Right ventricle myocardium superior (tissue), 1 donor: ENCODE data around the gene TEX2. TPM values are rescaled to one million over a fixed set of nuclear protein-coding genes. Genes with fewer than 3 reads are reported as not detected.

Experiments
- ATAC-seq: fragments of 200-7000 bp; cut with Tn5 transposase; one replicate; pipeline ENCODE4 v1.9.1; 2020; ENCODE audit warnings: mild to moderate bottlenecking; ENCODE audit not compliant: poor library complexity
- DNase-seq: peaks from one replicate; pipeline ENCODE4 v3.0.0-alpha.2; 2020
- intact Hi-C: fragments of 100-400 bp; cut with DNase I; formaldehyde crosslinking; loops from one replicate; pipeline ENCODE4 v1.11.2; 2022
- total RNA-seq: library from RNA; stranded (reverse); fragmentation: NEBNext Ultra II Directional; extraction: Animal tissue kit (Norgen Biotek cat#: 25700); gene quantifications from one replicate; pipeline ENCODE4 v1.2.1, GENCODE V29; 2021
- donor health status: DM: no; HTN: yes; CAD: no; lungs with severe emphysema.

The TEX2 gene
- total RNA-seq, 1 donor from 2014 or later: 54.0 TPM

- DNase-seq (no peak), ATAC-seq (no peak)
- intact Hi-C loops: loop anchor here (10.0 kb wide), 1 partner anchor 348 kb away; no protein-coding TSS in a partner anchor
Observed at GRCh38 chr17:64273006-64273405, 9.9 kb upstream of the TEX2 start.

DNA sequence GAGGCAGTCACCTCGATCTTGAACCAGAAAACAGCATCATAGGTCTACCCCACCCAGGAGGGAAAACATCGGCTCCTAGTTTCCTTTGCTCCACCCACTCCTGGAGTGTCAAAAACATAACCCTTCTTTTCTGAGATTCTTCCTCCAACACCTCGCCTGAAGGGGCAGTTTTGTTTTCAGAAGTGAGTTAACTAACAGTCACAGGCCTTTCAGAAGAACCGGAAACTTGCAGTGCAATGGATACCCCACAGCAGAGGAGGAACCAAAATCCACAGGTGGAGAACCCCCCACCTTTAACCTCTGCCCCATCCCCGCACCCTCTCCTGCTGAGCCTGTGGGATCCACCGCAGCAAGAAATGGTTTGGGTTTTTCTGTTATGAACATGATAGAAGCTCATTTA lies 7.8 kb upstream of the TEX2 start:
- ATAC-seq (no peak), DNase-seq (no peak)
- intact Hi-C loops: loop anchor here (10.0 kb wide), 1 partner anchor 346 kb away; no protein-coding TSS in a partner anchor

DNA sequence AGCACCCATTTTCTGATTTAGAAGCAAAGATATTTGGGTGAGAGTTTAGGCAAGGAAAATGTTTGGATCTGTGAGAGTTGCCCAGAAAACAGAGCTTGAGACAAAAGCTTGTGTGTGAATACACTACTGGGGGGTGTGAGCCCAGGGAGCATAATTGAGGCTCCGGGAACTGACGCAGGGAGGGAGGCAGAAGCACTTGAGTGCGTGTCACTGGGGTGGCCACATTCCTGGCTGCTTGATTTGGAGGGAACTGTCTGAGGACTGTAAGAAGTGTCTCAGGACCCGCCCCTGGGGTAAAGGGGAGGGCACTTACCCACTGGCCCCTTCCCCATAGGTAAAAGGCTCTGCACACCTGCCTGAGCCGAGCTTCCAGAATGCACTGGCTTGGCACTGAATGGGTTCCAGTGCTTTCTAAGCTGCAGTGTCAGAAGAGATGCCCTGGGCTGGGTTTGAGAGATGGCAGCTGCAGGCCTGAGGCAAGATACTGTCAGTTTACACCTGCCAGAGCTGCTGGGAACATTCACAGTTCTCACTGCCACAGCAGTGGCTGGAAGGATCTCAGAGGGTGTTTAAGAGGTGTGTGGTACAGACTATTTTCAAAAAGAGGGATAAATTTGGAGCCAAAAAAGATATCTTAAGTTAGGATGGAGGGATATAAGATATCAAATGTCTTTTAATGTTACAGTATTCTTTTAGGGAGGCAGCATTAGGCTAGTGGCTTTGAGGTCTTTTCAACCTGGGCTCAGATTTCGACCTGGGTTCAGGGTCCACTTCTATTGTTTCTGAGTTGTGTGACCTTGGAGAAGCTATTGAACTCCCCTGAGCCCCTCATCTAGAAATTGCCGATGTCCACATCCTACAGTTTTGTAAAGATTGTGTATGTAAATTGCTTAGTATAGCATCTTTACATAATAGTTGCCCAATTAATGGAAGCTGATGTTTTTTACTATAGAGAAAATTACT lies 6.9 kb upstream of the TEX2 start:
- no peak for ATAC-seq
- no peak for DNase-seq
- intact Hi-C loops: loop anchor here (10.0 kb wide), 1 partner anchor 345 kb away; no protein-coding TSS in a partner anchor

GRCh38 chr17:64264891-64265290 lies 1.8 kb upstream of the TEX2 start:
- DNase-seq: no peak
- intact Hi-C loops: loop anchor here (5.0 kb wide), 1 partner anchor 118 kb away; no protein-coding TSS in a partner anchor
- ATAC-seq: no peak

- ATAC-seq: peak; percentile 76
- DNase-seq: peak; percentile 80
- intact Hi-C loops: loop anchor here (5.0 kb wide), 1 partner anchor 115 kb away; no protein-coding TSS in a partner anchor
Observed at GRCh38 chr17:64262198-64262999, 661 bp downstream of the TEX2 start.

GRCh38 chr17:64261417-64262145 lies 1.5 kb downstream of the TEX2 start:
- intact Hi-C loops: loop anchor here (5.0 kb wide), 1 partner anchor 114 kb away; no protein-coding TSS in a partner anchor
- DNase-seq (no peak), ATAC-seq (no peak)

GRCh38 chr17:64260886-64261285 lies 2.2 kb downstream of the TEX2 start:
- ATAC-seq: no peak
- no peak for DNase-seq
- intact Hi-C loops: loop anchor here (5.0 kb wide), 1 partner anchor 114 kb away; no protein-coding TSS in a partner anchor

- ATAC-seq: no peak
- no peak for DNase-seq
- intact Hi-C loops: loop anchor here (5.0 kb wide), 1 partner anchor 113 kb away; no protein-coding TSS in a partner anchor
Observed at GRCh38 chr17:64259922-64260321, 3.1 kb downstream of the TEX2 start.

- DNase-seq: no peak
- no peak for ATAC-seq
- intact Hi-C loops: no loop called here
Observed at GRCh38 chr17:64259426-64259825, 3.6 kb downstream of the TEX2 start.

DNA sequence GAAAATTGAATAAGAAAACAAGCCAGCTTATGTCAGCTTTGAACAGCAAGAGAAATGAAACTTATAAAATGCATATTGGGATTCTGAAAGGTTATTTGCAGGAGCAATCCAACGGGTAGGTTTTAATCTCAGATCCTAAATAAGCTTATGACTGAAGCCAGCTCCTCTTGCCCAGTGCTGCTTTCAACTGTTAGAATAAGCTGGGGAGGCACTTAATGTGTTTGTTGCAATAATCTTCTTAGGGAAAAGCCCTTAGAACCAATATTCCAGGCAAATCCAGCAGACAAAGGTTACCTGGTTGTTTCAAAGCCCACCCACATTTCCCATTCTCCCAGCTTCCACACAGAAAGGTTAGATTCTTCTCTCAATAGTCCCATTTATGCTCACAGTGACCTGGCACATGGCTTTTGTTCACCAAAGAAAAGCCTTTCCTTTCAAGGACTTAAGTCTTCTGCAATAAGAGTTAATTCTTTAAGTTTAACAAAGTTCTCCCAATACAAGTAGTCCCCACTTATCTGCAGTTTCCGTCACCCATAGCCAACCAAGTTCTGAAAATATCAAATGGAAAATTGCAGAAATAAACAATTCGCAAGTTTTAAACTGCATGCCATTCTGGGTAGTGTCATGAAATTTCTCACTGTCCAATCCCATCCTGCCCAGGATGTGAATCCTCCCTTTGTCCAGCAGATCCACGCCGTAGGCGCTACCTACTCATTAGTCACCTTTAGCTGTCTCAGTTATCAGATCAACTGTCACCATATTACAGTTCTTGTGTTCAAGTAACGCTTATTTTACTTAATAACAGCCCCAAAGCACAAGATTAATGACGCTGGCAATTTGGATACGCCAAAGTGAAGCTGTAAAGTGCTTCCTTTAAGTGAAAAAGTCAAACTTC lies 5.9 kb downstream of the TEX2 start:
- intact Hi-C loops: no loop called here
- ATAC-seq (no peak), DNase-seq (no peak)

DNA sequence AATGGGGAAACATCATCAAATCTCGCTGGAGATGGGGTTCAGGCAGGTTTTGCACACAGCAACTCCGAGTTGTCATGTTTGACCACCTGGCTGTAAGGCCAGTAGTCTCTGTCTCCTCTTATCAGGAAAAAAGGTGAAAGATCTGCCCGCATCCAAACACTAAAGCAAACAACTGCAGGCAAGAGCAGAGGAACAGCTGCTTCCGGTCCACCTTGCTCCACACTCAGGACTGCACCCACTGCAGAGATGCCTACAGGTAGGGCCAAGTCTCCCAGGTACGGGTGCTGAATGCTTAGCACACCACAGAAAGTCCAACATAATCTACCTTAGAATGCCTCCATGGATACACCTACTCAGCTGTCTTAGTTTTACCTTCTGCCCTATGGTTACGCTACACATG lies 7.3 kb downstream of the TEX2 start:
- intact Hi-C loops: no loop called here
- no peak for ATAC-seq
- DNase-seq: no peak

GRCh38 chr17:64254755-64255154 lies 8.3 kb downstream of the TEX2 start:
- ATAC-seq (peak; percentile 14), DNase-seq (no peak)
- intact Hi-C loops: no loop called here

- ATAC-seq (no peak), DNase-seq (no peak)
- intact Hi-C loops: no loop called here
Observed at GRCh38 chr17:64253470-64253869, 9.6 kb downstream of the TEX2 start.

DNA sequence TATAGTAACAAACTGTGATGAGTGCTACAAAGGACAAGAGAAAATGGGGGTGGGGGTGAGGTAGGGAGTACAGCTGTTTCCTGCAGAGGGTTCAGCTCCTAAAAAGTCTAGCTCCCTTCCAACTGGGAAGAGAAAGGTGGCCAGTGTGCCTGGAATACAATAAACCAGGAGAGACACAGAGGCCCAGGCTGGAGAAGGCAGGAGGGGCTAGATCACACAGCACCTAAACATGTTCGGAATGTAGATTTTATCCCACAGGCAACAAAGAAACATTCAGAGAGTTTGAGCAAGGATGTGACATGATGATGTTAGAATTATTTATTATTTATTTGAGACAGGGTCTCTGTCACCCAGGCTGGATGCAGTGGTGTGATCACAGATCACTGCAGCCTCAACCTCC lies 10.2 kb downstream of the TEX2 start:
- no peak for ATAC-seq
- no peak for DNase-seq
- intact Hi-C loops: no loop called here

GRCh38 chr17:64250233-64250835 lies 12.7 kb downstream of the TEX2 start:
- ATAC-seq (no peak), DNase-seq (no peak)
- intact Hi-C loops: no loop called here

DNA sequence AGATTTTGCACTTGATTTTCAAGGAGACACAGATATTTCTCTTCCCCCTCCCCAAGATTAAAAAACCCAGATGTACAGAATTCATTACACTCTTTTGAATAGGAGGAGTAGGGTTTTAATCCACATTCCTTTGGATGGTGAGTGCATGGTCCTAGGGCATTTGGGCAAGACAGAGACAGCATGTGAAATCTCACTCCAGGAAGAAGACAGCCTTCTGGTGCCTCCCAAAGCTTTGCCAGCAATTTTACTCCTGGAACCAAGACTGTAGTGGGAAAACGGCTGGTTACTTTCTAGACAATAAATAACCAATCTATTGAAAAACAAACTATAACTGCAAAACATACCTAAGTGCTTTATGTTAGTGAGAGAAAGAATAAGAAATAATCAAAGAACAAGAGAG lies 15.2 kb downstream of the TEX2 start:
- intact Hi-C loops: no loop called here
- no peak for ATAC-seq
- no peak for DNase-seq
